ENCODE measurements around the gene SEC61A1. TPM values are rescaled to one million over a fixed set of nuclear protein-coding genes. Genes with fewer than 3 reads are reported as not detected.

The SEC61A1 gene
- total RNA-seq, 2 experiments from 2014 or later: 159 to 167 TPM

GRCh38 chr3:128112357-128112968 lies 60.2 kb downstream of the SEC61A1 start:
- peaks cover 45% of the 10 kb centered on the region for H3K4me1 Mint-ChIP-seq
- ChIA-PET POLR2A (no interaction called here), CTCF (interaction anchor here (0.8 to 2.0 kb wide), 4 partner anchors 11 to 21 kb away, joined by 3 to 7 read pairs (median 4); partner anchors contain the start of gene RUVBL1)
- H3K4me3 Mint-ChIP-seq: peak overlapping the region; percentile 23
- peaks cover 47% of the 10 kb centered on the region for H3K36me3 Mint-ChIP-seq (ENCODE audit: low read depth)
- peak; percentile 64 for DNase-seq
- no peaks in the 10 kb centered on the region for H3K27me3 Mint-ChIP-seq
- H3K9me3 Mint-ChIP-seq: no peaks in the 10 kb centered on the region
- H3K27ac Mint-ChIP-seq: peak overlapping the region; percentile 92

- peaks cover 57% of the 10 kb centered on the region for H3K36me3 Mint-ChIP-seq (ENCODE audit: low read depth)
- peak overlapping the region; percentile 40 for H3K4me3 Mint-ChIP-seq
- CTCF ChIA-PET: interaction anchor here (0.6 to 1.5 kb wide), 5 partner anchors 10 to 521 kb away, joined by 3 to 6 read pairs (median 4); partner anchors contain the start of gene RUVBL1
- POLR2A ChIA-PET: no interaction called here
- DNase-seq: no peak
- H3K9me3 Mint-ChIP-seq: no peaks in the 10 kb centered on the region
- no peaks in the 10 kb centered on the region for H3K27me3 Mint-ChIP-seq
- peaks cover 53% of the 10 kb centered on the region for H3K4me1 Mint-ChIP-seq
- H3K27ac Mint-ChIP-seq: peak overlapping the region; percentile 60
These were observed 61.9 kb downstream of the SEC61A1 start for GRCh38 chr3:128113817-128114794.

Other genes starting within 250 kb of the SEC61A1 start
- gene MGLL, start 229.9 kb upstream of the SEC61A1 start, total RNA-seq: under 1 TPM; 0.10 to 0.25 TPM
- gene KBTBD12, start 137.2 kb upstream of the SEC61A1 start, total RNA-seq: not detected
- gene RUVBL1, start 71.4 kb downstream of the SEC61A1 start, total RNA-seq: 10 to 100 TPM; 58.3 to 58.7 TPM
- gene EEFSEC, start 101.0 kb downstream of the SEC61A1 start, total RNA-seq: 10 to 100 TPM; 16.6 to 17.1 TPM